Lung (tissue), 12 donors: Measurements from ENCODE around the gene ADAMTS20. TPM values are rescaled to one million over a fixed set of nuclear protein-coding genes. Genes with fewer than 3 reads are reported as not detected.

ENCODE experiments used
- ATAC-seq: fragments of 200-7000 bp; cut with Tn5 transposase; one replicate; pipeline ENCODE4 v1.9.1; 2020; ENCODE audit warnings: moderate number of reproducible peaks; ENCODE audit not compliant: insufficient read depth, low FRiP score
- DNase-seq, 3 donors: peaks; one replicate each; pipeline ENCODE4 v3.0.0-alpha.2; 2013 to 2017
- H3K27ac ChIP-seq, 2 donors: one replicate each; pipeline ENCODE4 v1.5.1; 2013; ENCODE audit warnings: mild to moderate bottlenecking in 2 of 2, moderate library complexity in 2 of 2, control low read depth in 1 of 2, inconsistent platforms in 1 of 2, low read depth in 1 of 2, low read length in 1 of 2
- H3K27me3 ChIP-seq, 3 donors: one replicate each; pipeline ENCODE4 v1.5.1; 2013; ENCODE audit warnings: low read length in 2 of 3; ENCODE audit not compliant: control insufficient read depth in 3 of 3, insufficient read depth in 3 of 3
- H3K36me3 ChIP-seq, 4 donors: one replicate each; pipeline ENCODE4 v1.5.1; 2013; ENCODE audit warnings: low read length in 4 of 4, mild to moderate bottlenecking in 1 of 4, moderate library complexity in 1 of 4; ENCODE audit not compliant: control insufficient read depth in 4 of 4, insufficient read depth in 4 of 4
- H3K4me1 ChIP-seq, 5 donors: one replicate each; pipeline ENCODE4 v1.5.1; 2013; ENCODE audit warnings: low read length in 5 of 5, mild to moderate bottlenecking in 2 of 5, moderate library complexity in 1 of 5; ENCODE audit not compliant: control insufficient read depth in 5 of 5, insufficient read depth in 5 of 5
- H3K4me3 ChIP-seq: one replicate; pipeline ENCODE4 v1.5.1; 2013; ENCODE audit warnings: mild to moderate bottlenecking, control low read depth, moderate library complexity
- H3K9ac ChIP-seq, 2 donors: one replicate each; pipeline ENCODE4 v1.5.1; 2013; ENCODE audit warnings: low read length in 2 of 2, control low read depth in 1 of 2; ENCODE audit not compliant: insufficient read depth in 1 of 2
- H3K9me3 ChIP-seq, 4 donors: one replicate each; pipeline ENCODE4 v1.5.1; 2013; ENCODE audit warnings: low read length in 3 of 4, mild to moderate bottlenecking in 1 of 4, moderate library complexity in 1 of 4; ENCODE audit not compliant: control insufficient read depth in 4 of 4, insufficient read depth in 3 of 4
- WGBS, 2 donors: extraction: QIAGEN DNeasy Blood & Tissue Kit; methylation state at CpG; one replicate each; pipeline ENCODE4 v1.1.7; 2013; 5-methylcytosine and 5-hydroxymethylcytosine counted together
- polyA plus RNA-seq, 2 donors: library from polyadenylated mRNA; stranded (reverse); fragments of 200-250 nt; gene quantifications; one replicate each; pipeline ENCODE4 v1.2.1, GENCODE V29; 2013
- total RNA-seq, 2 donors: library from RNA; depleted of rRNA in 1 of 2; stranded (reverse); fragments of >200 nt in 1 of 2; gene quantifications; one replicate each; pipeline ENCODE4 v1.2.1, GENCODE V29; 2014 to 2021
- TF ChIP-seq, protein P1 (sequence below): IDR thresholded peaks from 2 replicates; pipeline ENCODE4 v1.5.1; 2012; ENCODE audit warnings: mild to moderate bottlenecking; ENCODE audit errors: control extremely low read depth, extremely low read depth
- donor health status: control.
- donor health status: control.
- donor health status: Bipolar disorder and iron deficiency.
- donor health status: healthy.
- donor health status: DM: yes; HTN: yes; CAD: no.

ADAMTS20 gene
- total and polyA plus RNA-seq, 4 donors = not detected

- Histone ChIP-seq H3K27me3 (no peaks in the 10 kb centered on the region), H3K4me1 (no peaks in the 10 kb centered on the region), H3K4me3 (no peak overlapping the region), H3K9ac (no peak overlapping the region), H3K36me3 (no peaks in the 10 kb centered on the region), H3K9me3 (no peaks in the 10 kb centered on the region), H3K27ac (no peak overlapping the region)
- TF ChIP-seq, protein P1, sequence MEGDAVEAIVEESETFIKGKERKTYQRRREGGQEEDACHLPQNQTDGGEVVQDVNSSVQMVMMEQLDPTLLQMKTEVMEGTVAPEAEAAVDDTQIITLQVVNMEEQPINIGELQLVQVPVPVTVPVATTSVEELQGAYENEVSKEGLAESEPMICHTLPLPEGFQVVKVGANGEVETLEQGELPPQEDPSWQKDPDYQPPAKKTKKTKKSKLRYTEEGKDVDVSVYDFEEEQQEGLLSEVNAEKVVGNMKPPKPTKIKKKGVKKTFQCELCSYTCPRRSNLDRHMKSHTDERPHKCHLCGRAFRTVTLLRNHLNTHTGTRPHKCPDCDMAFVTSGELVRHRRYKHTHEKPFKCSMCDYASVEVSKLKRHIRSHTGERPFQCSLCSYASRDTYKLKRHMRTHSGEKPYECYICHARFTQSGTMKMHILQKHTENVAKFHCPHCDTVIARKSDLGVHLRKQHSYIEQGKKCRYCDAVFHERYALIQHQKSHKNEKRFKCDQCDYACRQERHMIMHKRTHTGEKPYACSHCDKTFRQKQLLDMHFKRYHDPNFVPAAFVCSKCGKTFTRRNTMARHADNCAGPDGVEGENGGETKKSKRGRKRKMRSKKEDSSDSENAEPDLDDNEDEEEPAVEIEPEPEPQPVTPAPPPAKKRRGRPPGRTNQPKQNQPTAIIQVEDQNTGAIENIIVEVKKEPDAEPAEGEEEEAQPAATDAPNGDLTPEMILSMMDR = no peak
- no peak for DNase-seq
- no peak for ATAC-seq
These were observed 135.0 kb downstream of the ADAMTS20 start for GRCh38 chr12:43416981-43417380.

GRCh38 chr12:43407816-43408645, 144.0 kb downstream of the ADAMTS20 start:
- no peak overlapping the region for H3K27ac ChIP-seq
- H3K27me3 ChIP-seq = no peaks in the 10 kb centered on the region
- no peak overlapping the region for H3K9ac ChIP-seq
- ATAC-seq (no peak), DNase-seq (no peak)
- H3K36me3 ChIP-seq = no peaks in the 10 kb centered on the region
- 68 to 82% methylated on average over 1 of the region's 1 CpG for WGBS, 2 donors
- no peak overlapping the region for H3K4me3 ChIP-seq
- TF ChIP-seq, protein P1 = no peak
- H3K9me3 ChIP-seq = no peaks in the 10 kb centered on the region
- H3K4me1 ChIP-seq = no peaks in the 10 kb centered on the region

- TF ChIP-seq, protein P1 = no peak
- Histone ChIP-seq H3K27ac (no peak overlapping the region), H3K36me3 (no peaks in the 10 kb centered on the region), H3K9ac (no peak overlapping the region), H3K4me1 (no peaks in the 10 kb centered on the region), H3K9me3 (no peaks in the 10 kb centered on the region), H3K4me3 (no peak overlapping the region), H3K27me3 (no peaks in the 10 kb centered on the region)
- WGBS, 2 donors = 95% methylated on average over 1 of the region's 1 CpG
- no peak for ATAC-seq
- no peak for DNase-seq
These were observed 145.2 kb downstream of the ADAMTS20 start for GRCh38 chr12:43406801-43407200.

- DNase-seq = no peak
- no peaks in the 10 kb centered on the region for H3K4me1 ChIP-seq
- H3K27me3 ChIP-seq = no peaks in the 10 kb centered on the region
- no peak for ATAC-seq
- no peaks in the 10 kb centered on the region for H3K9me3 ChIP-seq
- no peaks in the 10 kb centered on the region for H3K36me3 ChIP-seq
- TF ChIP-seq, protein P1 = no peak
- no peak overlapping the region for H3K9ac ChIP-seq
- H3K4me3 ChIP-seq = no peak overlapping the region
- H3K27ac ChIP-seq = no peak overlapping the region
These were observed 149.6 kb downstream of the ADAMTS20 start for GRCh38 chr12:43402436-43402835.
